Stimulated activated naive B cell treated with anti-CD40 and anti-IgM and Interleukin-4, amounts not matched to agents 10 μg/mL and 1 μg/mL and 100 μg/mL, for 72 hours (primary cell): ENCODE data around the gene LRRC8C.

ENCODE experiments used
- ATAC-seq, 2 donors: fragments of 150-1000 bp; cut with Tn5 transposase; replicated peaks; 2 replicates each; pipeline ENCODE4 v1.10.0; 2021; ENCODE audit warnings: moderate library complexity in 1 of 2
- DNase-seq: peaks from one replicate; pipeline ENCODE4 v3.0.0; 2021
- H3K27ac Mint-ChIP-seq: one replicate; pipeline ENCODE4 v1.8.0; 2022; ENCODE audit warnings: mild to moderate bottlenecking, mixed read lengths
- H3K27me3 Mint-ChIP-seq, 2 donors: one replicate each; pipeline ENCODE4 v1.8.0; 2022; ENCODE audit warnings: mixed read lengths in 2 of 2
- H3K36me3 Mint-ChIP-seq, 2 donors: one replicate each; pipeline ENCODE4 v1.8.0; 2022; ENCODE audit warnings: mixed read lengths in 2 of 2, mild to moderate bottlenecking in 1 of 2
- H3K4me1 Mint-ChIP-seq, 2 donors: one replicate each; pipeline ENCODE4 v1.8.0; 2022; ENCODE audit warnings: mixed read lengths in 2 of 2, mild to moderate bottlenecking in 1 of 2
- H3K4me3 Mint-ChIP-seq, 2 donors: one replicate each; pipeline ENCODE4 v1.8.0; 2022; ENCODE audit warnings: mild to moderate bottlenecking in 2 of 2, mixed read lengths in 2 of 2, moderate library complexity in 1 of 2
- H3K9me3 Mint-ChIP-seq, 2 donors: one replicate each; pipeline ENCODE4 v1.8.0; 2022; ENCODE audit warnings: mixed read lengths in 2 of 2, mild to moderate bottlenecking in 1 of 2

Gene LRRC8C

DNA sequence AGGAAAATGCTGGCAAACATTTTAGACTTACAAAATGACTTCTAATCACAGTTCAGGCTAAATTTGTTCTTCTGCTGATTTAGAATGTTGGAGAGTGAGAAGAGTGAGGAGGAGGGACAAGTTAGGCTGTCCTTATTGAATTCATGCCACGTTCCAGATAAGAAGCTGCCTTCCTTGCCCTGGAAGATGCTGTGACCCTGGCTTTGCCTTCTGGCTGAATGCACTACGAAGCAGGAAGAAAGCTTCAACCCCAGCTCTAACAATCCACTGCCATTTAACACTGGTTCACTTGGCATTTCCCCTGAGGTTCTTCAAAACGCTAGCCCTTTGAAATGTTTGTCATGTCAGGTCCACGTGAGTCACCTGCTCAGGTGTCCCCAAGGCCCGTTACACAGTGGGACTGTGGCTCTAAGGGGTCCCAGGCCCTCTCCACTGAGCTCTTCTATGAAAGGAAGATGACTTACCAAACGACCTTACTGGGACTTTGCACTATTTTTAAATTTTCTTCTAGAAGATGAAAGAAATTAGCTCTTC, 30.0 kb upstream of the LRRC8C start:
- Mint-ChIP-seq H3K27ac (peak overlapping the region; percentile 88), H3K4me3 (no peak overlapping the region), H3K9me3 (no peaks in the 10 kb centered on the region), H3K27me3 (no peaks in the 10 kb centered on the region), H3K4me1 (peaks cover 57 to 91% of the 10 kb centered on the region in 2 donors), H3K36me3 (peaks cover 9 to 14% of the 10 kb centered on the region in 2 donors)
- ATAC-seq (no peak), DNase-seq (no peak)

DNA sequence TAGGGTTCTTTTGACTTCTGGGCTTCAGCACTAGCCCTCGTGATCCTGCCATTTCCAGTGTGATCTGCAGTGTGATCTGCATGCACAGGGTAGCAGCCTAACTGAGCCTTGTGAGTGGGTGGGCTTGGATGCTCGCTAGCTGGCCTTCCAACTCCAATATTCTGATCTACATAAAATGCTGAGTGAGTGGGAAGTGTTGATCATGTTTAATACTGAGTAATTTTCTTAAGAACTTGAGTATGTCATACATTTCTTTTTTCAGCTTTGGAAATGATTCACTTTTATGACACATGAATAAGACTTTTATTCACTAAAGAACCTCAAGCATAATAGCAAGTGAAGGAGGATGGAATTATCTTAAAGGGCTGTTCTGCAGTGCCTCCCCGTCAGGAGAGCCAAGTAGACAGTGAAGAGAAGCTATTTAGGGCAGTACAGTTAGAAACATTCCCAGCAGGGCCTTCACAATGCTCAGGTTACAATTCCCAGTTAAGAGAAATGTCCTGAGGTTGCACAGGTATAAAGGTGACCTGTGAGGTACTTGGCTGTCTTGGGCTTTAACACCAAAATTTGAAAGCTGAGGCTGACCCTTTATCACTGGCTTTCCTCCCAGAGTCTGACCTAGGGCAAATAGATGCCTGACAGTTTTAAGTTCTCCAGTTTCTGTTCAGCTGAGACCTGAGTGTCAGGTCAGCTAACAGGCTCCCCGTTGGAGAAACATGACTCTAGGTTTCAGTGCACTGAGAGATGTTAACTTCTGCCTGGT, 29.1 kb upstream of the LRRC8C start:
- ATAC-seq (peak; percentile 33 to 35), DNase-seq (no peak)
- H3K9me3 Mint-ChIP-seq, result no peaks in the 10 kb centered on the region
- no peaks in the 10 kb centered on the region for H3K27me3 Mint-ChIP-seq
- peak overlapping the region in 1 of 2 donors; percentile 5 for H3K4me3 Mint-ChIP-seq
- H3K4me1 Mint-ChIP-seq, result peaks cover 63 to 96% of the 10 kb centered on the region in 2 donors
- peaks cover 9 to 15% of the 10 kb centered on the region in 2 donors for H3K36me3 Mint-ChIP-seq
- H3K27ac Mint-ChIP-seq, result peak overlapping the region; percentile 88

DNA sequence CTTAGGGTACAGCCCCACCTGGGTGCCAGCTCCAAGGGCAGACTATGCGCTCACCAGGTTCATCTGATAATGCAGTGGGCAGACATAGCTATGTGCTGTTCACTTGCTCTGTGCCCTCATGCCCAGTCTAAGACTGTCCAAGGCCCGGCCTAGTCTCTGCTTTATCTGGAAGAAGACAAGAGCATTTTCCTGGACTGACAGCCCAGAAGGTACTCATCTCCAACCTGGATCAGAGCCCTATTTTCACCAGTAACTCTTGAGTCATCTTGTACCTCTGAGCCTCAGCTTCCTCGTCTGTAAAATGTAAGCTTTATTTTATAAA, 28.5 kb upstream of the LRRC8C start:
- Mint-ChIP-seq H3K27ac (peak overlapping the region; percentile 59), H3K27me3 (no peaks in the 10 kb centered on the region), H3K4me3 (no peak overlapping the region), H3K9me3 (no peaks in the 10 kb centered on the region), H3K36me3 (peaks cover 6 to 20% of the 10 kb centered on the region in 2 donors), H3K4me1 (peaks cover 59 to 96% of the 10 kb centered on the region in 2 donors)
- ATAC-seq (no peak), DNase-seq (no peak)

DNA sequence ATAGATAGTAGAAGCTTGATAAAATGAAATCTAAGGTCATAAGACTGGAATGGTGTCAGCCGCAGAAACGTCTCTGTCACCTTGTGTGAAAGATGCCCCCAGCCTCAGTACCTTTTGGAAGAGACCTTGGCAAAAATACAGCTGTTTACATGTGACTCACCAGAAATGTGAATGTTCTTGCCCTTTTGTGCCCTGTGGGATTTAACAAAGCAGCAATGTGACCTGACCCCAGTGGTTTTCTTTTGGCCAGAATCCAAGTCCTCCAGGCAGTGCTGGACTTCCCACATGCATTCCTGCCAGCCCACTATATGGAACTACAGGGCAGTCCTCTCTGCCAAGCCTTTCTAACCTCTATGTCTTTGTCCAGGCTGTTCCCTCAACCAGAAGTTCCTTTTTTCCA, 27.2 kb upstream of the LRRC8C start:
- DNase-seq (no peak), ATAC-seq (no peak)
- H3K36me3 Mint-ChIP-seq, result peaks cover 9 to 26% of the 10 kb centered on the region in 2 donors
- H3K4me1 Mint-ChIP-seq, result peaks cover 61 to 95% of the 10 kb centered on the region in 2 donors
- no peaks in the 10 kb centered on the region for H3K27me3 Mint-ChIP-seq
- no peaks in the 10 kb centered on the region for H3K9me3 Mint-ChIP-seq
- peak overlapping the region in 1 of 2 donors; percentile 11 for H3K4me3 Mint-ChIP-seq
- peak overlapping the region; percentile 56 for H3K27ac Mint-ChIP-seq

DNA sequence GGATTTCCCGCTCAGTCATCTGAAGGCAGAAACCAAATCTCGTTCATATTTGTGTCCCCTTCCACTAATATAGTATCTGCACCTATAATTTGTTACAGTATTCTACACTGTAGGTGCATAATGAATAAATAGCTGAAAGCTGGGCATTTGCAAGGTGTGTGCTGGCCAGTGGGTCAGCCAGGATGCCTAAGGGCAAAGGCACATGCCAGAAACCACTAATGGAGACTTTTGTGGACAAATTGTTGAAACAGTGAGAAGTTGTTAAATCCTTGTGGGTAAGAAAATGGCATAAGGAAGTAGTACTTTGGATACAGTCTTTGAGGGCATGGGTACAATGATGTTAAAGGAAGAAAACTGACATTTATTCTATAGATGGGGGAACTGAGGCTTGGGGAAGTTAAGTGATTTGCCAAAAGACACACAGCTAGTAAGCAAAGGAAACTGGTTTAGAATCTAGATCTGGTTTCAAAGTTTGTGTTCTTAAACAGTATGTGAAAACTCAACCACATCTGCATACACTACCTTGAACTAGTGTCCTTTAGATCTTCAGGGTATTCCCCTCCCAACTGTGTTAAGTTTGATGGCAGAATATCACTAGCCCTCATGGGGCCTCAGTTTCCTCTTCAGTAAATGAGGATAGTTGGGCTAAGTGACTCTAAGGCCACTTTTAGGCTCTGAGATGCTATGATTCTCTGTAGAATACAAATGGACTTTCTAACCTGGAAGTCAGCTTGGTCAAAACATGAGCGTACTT, 26.5 kb upstream of the LRRC8C start:
- H3K27me3 Mint-ChIP-seq, result no peaks in the 10 kb centered on the region
- H3K36me3 Mint-ChIP-seq, result peaks cover 10 to 30% of the 10 kb centered on the region in 2 donors
- no peak for DNase-seq
- H3K4me1 Mint-ChIP-seq, result peaks cover 63 to 95% of the 10 kb centered on the region in 2 donors
- ATAC-seq, result peak; percentile 38 to 43
- peak overlapping the region in 1 of 2 donors; percentile 11 for H3K4me3 Mint-ChIP-seq
- H3K9me3 Mint-ChIP-seq, result no peaks in the 10 kb centered on the region
- H3K27ac Mint-ChIP-seq, result peak overlapping the region; percentile 56

DNA sequence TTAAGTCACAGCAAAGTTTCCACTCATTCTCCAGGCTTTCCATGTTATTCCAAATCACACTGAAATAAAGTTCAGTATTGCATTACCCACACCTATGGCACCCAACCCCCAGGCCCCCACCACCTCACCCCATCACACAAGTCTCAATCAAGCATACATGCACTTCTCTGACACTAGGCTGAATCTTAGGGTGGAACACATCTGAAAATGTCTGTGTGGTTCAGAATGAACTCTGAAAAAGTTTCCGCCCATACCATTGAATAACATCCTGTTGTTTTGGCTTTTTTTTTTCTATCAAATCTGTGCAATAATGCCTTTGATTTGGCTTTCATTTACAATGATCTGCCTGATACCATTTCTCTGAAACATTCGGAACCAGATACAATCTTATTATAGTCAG, 25.8 kb upstream of the LRRC8C start:
- Mint-ChIP-seq H3K27ac (no peak overlapping the region), H3K4me1 (peaks cover 63 to 92% of the 10 kb centered on the region in 2 donors), H3K27me3 (no peaks in the 10 kb centered on the region), H3K9me3 (no peaks in the 10 kb centered on the region), H3K4me3 (no peak overlapping the region), H3K36me3 (peaks cover 10 to 30% of the 10 kb centered on the region in 2 donors)
- ATAC-seq (peak in 1 of 2 donors; percentile 16), DNase-seq (no peak)

DNA sequence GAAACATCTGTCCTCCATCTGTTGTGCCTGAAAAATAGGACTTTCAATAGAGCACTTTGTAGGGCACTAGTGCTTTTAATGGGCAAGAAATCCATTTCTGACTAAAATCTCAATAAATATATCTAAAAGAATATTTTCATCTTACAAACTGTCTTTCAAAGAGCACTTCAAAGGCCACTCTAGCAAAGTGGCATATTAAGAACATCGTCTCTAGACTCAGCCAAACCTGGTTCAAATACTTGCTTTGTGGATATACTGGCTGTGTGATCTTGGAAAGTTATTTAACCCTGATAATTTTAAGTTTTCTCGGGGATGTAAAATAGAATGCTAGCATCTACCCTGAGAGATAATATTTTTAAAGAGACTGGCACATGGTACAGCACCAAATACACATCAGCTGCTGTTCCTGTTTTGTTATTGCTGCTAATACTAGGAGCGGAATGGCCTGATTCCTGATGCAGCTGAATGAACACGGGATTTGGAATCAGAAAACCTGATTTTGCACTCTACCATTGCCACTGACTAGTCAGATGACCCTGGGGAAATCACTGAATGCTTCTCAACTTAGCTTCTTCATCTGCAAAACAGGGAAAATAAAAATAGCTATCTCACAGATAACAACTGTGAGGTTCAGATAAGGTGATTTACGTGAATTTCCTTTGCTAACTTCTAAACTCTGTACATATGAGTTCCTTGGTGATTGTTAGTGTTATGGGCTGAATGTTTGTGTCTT, 25.2 kb upstream of the LRRC8C start:
- peak overlapping the region; percentile 14 for H3K27ac Mint-ChIP-seq
- H3K9me3 Mint-ChIP-seq, result no peaks in the 10 kb centered on the region
- no peak for DNase-seq
- H3K4me3 Mint-ChIP-seq, result no peak overlapping the region
- H3K36me3 Mint-ChIP-seq, result peaks cover 10 to 30% of the 10 kb centered on the region in 2 donors
- no peaks in the 10 kb centered on the region for H3K27me3 Mint-ChIP-seq
- H3K4me1 Mint-ChIP-seq, result peaks cover 61 to 93% of the 10 kb centered on the region in 2 donors
- no peak for ATAC-seq

DNA sequence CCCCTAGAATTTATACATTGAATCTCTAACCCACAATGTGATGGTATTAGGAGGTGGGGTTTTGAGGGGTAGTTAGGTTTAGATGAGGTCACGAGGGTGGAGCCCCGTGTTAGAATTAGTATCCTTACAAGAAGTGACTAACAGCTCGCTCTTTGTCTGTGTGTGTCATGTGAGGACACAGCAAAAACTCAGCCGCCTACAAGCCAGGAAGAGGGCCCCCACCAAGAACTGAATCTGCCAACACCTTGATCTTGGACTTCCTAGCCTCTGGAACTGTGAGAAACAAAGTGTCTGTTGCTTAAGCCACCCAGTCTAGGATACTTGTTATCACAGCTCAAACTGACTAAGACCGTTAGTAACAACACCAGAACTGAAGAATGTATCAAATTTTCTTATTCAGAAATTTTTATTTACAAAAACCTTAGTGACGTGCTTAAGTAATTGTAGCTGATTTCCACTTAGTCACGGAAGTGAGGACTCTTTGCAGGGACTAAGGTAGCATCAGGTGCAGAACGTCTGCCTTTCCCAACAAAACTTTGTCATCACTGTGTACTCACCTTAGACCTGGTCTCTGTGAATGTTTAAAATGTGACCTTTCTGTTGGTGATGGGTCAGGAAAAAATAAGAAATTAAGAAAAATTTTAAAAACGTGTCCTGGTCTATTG, 24.5 kb upstream of the LRRC8C start:
- no peak overlapping the region for H3K27ac Mint-ChIP-seq
- ATAC-seq (peak; percentile 18 to 31), DNase-seq (no peak)
- no peaks in the 10 kb centered on the region for H3K9me3 Mint-ChIP-seq
- peaks cover 57 to 86% of the 10 kb centered on the region in 2 donors for H3K4me1 Mint-ChIP-seq
- no peak overlapping the region for H3K4me3 Mint-ChIP-seq
- no peaks in the 10 kb centered on the region for H3K27me3 Mint-ChIP-seq
- H3K36me3 Mint-ChIP-seq, result peaks cover 10 to 30% of the 10 kb centered on the region in 2 donors

DNA sequence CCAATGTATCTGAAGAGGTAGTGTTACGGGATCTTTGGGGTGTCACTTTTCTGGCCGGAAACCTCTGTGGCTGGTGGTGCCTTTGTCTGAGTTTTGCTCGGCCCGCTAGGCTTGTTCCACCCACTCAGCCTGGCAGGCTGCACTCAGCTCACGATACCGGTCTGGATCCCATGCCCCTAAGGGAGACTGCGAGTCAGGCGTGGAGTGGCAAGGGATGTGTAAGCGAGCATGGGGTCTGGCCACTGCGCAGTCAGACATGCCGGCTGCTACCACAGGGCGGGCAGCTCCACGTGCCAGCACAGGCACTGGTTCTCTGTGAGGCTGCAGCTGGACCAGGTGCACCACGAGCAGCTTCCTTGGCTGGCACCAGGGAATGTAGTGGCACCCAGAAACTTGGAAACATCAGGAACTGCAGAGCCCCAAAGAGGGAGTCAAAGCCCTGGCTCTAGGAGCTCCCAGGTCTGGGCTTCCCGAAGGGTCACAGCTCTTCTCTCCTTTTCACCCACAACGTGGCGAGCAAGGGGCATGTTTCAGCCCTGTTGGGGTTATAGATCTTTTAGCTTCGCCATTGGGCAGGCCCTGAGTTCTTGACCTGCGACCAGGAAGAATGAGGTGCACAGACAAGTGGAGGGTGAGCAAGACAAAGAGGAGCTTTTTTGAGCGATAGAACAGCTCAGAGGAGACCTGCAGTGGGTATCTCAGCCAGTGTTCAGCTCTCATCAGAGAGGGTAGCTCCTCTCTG, 23.8 kb upstream of the LRRC8C start:
- peaks cover 12 to 32% of the 10 kb centered on the region in 2 donors for H3K36me3 Mint-ChIP-seq

DNA sequence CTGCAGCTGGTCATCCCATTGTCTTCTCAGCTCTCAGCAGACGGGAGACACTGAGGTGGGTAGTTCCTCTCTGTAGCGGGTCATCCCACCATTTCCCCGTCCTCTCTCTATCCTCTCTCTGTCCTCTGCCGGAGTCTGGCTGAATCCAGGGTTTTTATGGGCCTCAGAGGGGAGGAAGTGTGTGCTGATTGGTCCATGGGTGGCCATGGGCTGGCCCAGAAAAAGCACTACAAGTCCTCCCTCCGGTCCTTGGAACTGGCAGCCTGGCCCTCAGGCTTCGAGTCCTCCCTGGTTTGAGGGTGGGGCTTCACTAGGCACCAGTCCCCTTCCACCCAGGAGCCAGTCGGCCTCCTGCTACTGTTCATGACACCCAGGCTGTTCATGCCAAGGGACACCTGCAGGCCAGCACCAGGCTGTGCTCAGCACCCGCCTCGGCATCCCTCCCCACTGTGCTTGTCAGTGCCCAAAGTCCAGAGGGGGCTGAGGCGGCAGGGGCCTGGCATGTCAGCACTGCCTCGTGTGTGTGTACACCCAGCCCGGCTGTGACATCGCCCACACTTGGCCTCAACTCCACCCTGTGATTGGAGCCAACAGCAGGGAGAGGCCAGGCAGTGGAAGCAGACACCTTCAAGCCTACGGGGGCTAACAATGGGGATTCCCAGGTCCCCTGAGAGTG, 23.0 kb upstream of the LRRC8C start:
- H3K27ac Mint-ChIP-seq, result peak overlapping the region; percentile 14
- DNase-seq (no peak), ATAC-seq (no peak)
- peaks cover 15 to 36% of the 10 kb centered on the region in 2 donors for H3K36me3 Mint-ChIP-seq
- H3K4me3 Mint-ChIP-seq, result no peak overlapping the region
- H3K27me3 Mint-ChIP-seq, result no peaks in the 10 kb centered on the region
- no peaks in the 10 kb centered on the region for H3K9me3 Mint-ChIP-seq
- peaks cover 47 to 79% of the 10 kb centered on the region in 2 donors for H3K4me1 Mint-ChIP-seq

More for the DNA sequence above, 23.8 kb upstream of the LRRC8C start:
- Mint-ChIP-seq H3K27me3 (no peaks in the 10 kb centered on the region), H3K9me3 (no peaks in the 10 kb centered on the region), H3K27ac (peak overlapping the region; percentile 71), H3K4me1 (peaks cover 52 to 81% of the 10 kb centered on the region in 2 donors), H3K4me3 (no peak overlapping the region)
- no peak for ATAC-seq
- DNase-seq, result no peak

DNA sequence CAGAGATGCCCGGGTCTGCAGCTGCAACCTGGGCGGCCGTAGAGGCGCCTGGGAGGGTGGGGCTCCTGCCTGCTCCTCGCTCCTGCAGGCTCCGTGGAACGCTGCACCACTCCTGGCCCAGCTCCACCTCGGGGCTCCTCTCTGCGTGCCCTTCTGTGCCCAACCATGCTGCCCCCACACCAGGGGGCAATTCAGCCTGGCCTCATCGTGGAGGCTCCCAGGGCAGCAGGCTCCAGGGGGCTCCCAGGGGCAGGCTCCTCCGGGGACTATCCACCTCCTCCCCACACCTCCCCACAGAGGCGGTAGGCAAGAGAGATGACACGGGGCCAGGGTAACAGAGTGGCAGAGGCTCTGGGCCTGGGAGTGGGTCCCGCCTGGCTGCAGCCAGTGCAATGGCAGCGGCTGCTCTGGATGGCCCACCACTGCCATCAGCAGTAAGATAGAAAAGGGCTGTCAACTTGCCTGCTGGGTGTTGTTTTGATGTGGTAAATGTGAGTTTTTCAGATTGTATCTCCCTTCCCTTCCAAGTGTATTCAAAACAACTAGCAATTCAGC, 22.4 kb upstream of the LRRC8C start:
- no peak for ATAC-seq
- Mint-ChIP-seq H3K27ac (peak overlapping the region; percentile 68), H3K36me3 (peaks cover 14 to 31% of the 10 kb centered on the region in 2 donors), H3K4me3 (no peak overlapping the region), H3K27me3 (no peaks in the 10 kb centered on the region), H3K9me3 (no peaks in the 10 kb centered on the region), H3K4me1 (peaks cover 41 to 73% of the 10 kb centered on the region in 2 donors)
- no peak for DNase-seq

DNA sequence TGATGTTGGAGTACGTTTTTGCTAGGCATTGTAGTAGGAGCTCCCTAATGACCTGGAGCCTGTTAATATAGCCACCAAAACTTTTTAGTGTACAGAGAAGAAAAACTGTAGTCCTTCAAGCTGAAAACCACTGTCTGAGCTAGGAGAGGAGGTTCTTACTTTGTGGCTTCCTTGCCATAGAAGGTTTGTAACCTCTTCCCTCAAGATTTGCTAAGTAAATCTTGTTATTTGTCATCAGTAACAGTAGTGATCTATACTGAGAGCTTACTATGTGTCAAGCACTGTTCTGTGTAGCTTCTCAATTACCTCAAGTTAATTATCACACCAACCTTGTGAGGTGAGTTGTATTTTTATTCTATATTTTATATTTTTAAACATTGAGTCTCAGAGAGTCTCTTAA, 21.2 kb upstream of the LRRC8C start:
- Mint-ChIP-seq H3K4me1 (peaks cover 31 to 61% of the 10 kb centered on the region in 2 donors), H3K36me3 (peaks cover 19 to 32% of the 10 kb centered on the region in 2 donors), H3K4me3 (no peak overlapping the region), H3K27me3 (no peaks in the 10 kb centered on the region), H3K9me3 (no peaks in the 10 kb centered on the region), H3K27ac (no peak overlapping the region)
- no peak for DNase-seq
- peak; percentile 92 to 93 for ATAC-seq
